HG03354 (cell line): ENCODE data around the gene TMEM214.

Experiments
- ATAC-seq: cut with Tn5 transposase; IDR thresholded peaks from one replicate; pipeline ENCODE4 v1.9.1; 2021; ENCODE audit warnings: mild to moderate bottlenecking; ENCODE audit not compliant: unreplicated experiment, poor library complexity, severe bottlenecking

TMEM214 gene

GRCh38 chr2:27038631-27039339, 6.0 kb downstream of the TMEM214 start:
- no peak for ATAC-seq

GRCh38 chr2:27039426-27039825, 6.7 kb downstream of the TMEM214 start:
- ATAC-seq: no peak

- no peak for ATAC-seq
Observed at GRCh38 chr2:27039871-27040270, 7.1 kb downstream of the TMEM214 start.

GRCh38 chr2:27040282-27040681, 7.5 kb downstream of the TMEM214 start:
- ATAC-seq: no peak

DNA sequence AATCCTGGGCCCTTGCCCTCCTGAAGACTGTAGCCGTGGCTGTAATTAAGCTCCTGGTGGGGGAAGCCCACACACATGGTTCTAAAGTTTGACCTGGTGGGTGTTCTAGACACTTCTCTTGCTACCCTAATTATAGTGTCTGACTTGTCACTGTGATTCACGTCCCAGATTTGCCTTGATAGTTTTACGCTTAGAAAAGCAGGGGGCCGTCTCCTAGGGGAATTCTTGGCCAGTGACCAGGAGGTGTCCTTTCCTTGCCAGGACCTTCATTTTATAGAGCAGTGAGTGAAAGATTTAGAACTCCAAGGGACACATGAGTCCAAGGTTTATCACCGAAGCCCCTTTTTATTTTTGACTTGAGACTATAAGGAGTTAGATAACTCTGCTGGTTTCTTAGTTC, 9.0 kb downstream of the TMEM214 start:
- ATAC-seq: no peak

GRCh38 chr2:27042159-27042661, 9.4 kb downstream of the TMEM214 start:
- ATAC-seq: no peak

DNA sequence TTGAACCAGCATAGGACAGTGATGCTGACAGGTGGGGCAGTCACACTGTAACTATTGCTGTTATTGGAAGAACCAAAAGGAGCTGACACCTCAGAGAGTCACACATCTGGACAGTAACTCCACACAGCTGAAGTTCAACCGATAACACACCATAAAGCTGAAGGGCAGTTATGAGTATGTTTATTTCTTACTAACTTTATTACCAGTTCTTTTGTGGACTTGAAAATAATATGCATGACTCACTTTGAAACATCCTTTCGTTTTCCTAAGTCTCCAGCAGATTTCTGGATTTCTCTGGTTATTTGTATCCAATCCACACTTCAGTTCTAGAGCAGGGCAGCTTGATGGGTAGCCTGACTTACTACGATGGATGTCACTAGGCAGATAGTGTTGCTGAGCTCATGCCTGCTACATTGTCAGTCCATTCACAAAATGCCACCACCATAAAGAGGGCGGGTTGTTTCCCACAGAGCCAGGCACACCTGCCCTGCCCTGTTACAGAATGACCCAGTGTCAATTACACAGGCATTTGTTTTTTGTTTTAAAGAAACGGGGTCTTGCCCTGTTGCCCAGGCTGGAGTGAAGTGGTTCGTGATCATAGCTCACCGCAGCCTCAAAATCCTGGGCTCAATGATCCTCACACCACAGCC, 10.3 kb downstream of the TMEM214 start:
- ATAC-seq: no peak

DNA sequence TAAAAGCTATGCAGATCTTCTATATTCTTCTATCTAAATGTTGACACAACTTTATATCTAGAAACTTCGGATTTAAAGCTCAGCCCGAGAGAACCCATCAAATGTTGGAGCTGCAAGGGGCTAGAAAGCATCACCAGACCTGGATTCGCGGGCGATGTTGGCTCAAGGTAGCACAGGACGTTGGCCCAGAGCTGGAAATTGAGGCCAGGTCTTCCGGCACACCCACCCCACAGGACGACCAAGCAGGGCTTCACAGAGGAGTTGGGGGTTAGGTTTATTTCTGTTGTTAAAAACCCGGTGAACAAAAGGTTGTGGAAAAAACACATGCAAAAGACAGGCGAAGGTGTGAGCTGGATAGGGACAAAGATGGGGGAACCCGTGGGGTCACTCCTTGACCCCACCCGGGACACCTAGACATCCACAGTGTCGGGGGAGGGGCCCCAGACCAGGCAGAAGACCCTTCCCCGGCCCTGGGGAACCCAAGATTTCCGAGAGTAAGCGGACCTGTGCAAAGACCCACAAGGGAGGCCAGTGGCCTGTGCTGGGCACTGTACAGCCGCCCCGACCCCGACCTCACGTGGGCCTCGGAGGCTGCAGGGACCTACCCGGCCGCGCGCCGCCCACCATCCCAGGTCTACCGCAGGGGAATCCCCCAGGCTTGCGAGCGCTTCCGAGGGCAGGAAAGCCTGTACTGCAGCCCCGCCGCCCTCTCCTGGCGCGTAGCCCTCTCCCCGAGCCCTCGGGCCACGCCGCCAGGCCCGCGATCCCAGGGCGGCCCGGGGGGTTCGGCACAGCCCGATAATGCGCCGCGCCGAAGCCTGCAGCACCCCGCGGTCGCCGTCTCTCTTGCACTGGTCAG, 16.9 kb downstream of the TMEM214 start:
- ATAC-seq: peak; percentile 22

- ATAC-seq: peak; percentile 50
Observed at GRCh38 chr2:27050281-27050995, 17.7 kb downstream of the TMEM214 start.

DNA sequence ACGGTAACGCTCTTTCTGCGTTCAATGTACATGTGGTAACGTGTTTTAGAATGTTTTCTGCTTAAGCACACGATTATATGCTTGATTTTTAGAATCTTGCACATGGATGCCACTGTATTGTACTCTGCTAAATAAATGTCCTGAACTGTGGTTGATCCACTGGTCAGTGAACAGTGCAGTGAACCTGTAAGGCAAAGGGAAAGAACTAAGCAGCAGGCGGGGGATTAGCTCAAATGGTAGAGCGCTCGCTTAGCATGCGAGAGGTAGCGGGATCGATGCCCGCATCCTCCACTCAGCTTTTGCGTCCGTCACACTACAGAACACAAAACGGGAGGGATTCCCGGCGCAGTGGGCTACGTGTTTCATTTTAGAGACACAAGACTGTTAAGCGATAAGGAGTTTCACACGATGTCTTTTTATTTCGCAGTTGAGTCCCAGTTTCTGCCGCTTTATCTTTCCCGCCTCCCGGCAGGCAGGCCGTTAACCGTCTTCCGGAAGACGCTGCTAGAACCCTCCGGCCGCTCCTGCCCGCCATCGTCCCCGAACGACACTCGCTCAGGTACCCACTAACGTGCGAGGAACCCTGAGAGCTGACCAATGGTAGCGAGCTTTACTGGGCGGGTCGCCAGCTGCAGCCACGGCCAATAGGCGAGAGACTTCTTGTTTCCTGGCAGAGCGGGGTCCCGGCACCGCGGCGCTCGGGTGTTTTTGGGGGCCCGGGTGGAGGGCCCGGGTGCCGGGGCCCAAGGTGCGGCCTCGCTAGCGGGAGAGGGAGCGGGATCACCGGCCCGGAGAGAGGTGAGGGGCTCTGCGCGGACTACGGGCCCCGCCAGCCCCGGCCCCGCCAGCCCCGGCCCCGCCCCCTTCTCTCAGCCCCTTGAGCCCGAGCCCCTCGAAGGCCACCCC, 18.5 kb downstream of the TMEM214 start, which contains the start of gene AGBL5:
TSS of gene AGBL5 (plus strand) at position 673 of the 906 bp plus-strand sequence. CDS start 1,291 bp downstream, outside the sequence.
- ATAC-seq: peak; percentile 77

- ATAC-seq: no peak
Observed at GRCh38 chr2:27051902-27052645, 19.3 kb downstream of the TMEM214 start.

GRCh38 chr2:27053321-27053720, 20.6 kb downstream of the TMEM214 start:
- no peak for ATAC-seq

- ATAC-seq: no peak
Observed at GRCh38 chr2:27053776-27054175, 21.0 kb downstream of the TMEM214 start.

GRCh38 chr2:27054721-27055120, 22.0 kb downstream of the TMEM214 start:
- ATAC-seq: no peak

DNA sequence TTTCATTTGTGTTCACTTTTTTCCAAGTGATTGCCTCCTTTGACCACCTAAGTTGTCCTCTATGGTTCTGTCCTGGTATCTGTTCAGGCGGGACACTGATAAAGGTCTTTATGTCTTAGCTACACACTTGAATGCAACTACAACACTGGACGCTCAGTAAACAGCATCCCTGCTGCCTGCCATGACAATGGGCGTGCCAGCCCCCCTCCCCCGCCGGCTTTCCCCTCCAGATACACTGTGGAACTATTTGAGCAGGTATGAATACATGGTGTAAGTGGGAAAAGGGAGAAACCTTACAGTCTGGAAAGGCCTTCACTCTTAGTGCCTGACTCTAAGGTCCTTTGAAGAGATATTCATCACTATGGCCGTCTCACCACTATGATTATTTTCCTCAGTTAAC, 24.4 kb downstream of the TMEM214 start:
- no peak for ATAC-seq

DNA sequence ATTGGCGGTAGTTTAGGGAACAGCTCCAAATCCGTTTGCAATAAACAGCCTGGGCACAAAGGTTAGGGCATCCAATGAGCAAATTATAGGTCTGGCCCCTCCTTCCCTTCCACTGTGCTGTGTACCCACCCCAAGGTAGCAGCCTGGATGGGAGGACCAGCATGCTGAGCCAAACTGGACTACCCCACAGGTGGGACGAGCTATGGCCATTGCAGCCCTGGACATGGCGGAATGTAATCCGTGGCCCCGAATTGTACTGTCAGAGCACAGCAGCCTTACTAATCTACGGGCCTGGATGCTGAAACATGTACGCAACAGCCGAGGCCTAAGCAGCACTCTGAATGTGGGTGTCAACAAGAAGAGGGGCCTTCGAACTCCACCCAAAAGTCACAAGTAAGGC, 25.4 kb downstream of the TMEM214 start:
- ATAC-seq: no peak

DNA sequence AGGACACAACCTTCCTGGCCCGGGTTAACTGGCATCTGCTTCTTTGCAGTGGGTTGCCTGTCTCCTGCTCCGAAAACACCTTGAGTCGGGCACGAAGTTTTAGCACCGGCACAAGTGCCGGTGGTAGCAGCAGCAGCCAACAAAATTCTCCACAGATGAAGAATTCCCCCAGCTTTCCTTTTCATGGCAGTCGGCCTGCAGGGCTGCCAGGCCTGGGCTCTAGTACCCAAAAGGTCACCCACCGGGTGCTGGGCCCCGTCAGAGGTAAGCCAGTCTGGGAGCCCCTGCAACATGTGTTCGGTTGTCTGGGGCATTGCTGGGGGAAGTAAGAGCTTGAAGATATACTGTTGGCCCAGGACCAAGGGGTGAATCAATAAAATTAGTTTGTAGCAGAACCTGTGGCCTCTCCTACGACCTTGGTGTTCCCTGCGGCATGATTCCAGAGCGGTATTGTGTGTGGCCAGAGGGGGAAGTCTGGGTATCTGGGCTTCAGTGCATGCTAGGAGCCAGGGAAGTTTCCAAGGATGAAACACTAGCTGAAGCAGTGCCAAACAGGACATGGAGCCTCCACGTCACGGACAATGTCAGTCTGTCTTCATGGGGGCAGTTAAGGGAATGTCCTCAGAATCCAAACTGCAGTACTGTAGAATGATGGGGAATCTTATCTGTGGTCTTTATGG, 26.5 kb downstream of the TMEM214 start:
- ATAC-seq: no peak

GRCh38 chr2:27060323-27060722, 27.6 kb downstream of the TMEM214 start:
- ATAC-seq: no peak
